HG03521 (cell line): ENCODE measurements around the gene PPARGC1A.

Source experiments
- ATAC-seq: cut with Tn5 transposase; IDR thresholded peaks from one replicate; pipeline ENCODE4 v1.9.1; 2021; ENCODE audit warnings: mild to moderate bottlenecking, moderate library complexity; ENCODE audit not compliant: unreplicated experiment

PPARGC1A gene

GRCh38 chr4:23881052-23881501 is 8.8 kb downstream of the PPARGC1A start:
- ATAC-seq: no peak

- ATAC-seq: no peak
Measured at GRCh38 chr4:23878912-23879732, 10.7 kb downstream of the PPARGC1A start.

DNA sequence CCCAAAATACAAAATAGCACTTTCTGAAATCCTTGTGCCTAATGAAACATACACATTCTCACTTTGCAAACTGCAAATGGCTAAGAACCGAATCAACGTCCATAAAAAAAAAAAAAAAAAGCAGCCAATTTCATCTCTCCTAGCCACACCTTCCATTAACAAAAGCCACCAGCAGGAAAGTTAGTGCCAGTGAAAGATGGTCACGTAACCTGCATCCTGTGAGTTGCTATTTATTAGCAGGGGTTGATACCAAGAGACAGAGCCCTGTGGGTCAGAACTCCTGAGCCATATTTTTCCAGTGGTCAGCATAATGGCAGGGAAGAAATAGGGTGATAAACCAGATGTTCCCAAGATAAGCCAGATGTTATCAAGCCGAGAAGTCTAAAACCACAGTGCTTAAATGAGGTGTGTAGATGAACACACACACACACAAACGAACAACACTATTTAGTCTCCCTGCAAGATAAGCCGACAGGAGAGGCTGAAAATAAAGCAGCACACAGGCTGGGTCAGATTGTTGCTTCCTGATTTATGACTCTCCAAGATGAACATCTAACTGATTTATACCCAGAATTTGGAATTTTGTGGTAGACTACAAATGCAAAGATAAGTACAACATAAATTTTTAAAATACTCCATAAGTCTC is 11.5 kb downstream of the PPARGC1A start:
- no peak for ATAC-seq

- ATAC-seq: no peak
Measured at GRCh38 chr4:23877758-23878229, 12.1 kb downstream of the PPARGC1A start.

GRCh38 chr4:23876418-23877089 is 13.3 kb downstream of the PPARGC1A start:
- ATAC-seq: no peak

- no peak for ATAC-seq
Measured at GRCh38 chr4:23875317-23875716, 14.5 kb downstream of the PPARGC1A start.

DNA sequence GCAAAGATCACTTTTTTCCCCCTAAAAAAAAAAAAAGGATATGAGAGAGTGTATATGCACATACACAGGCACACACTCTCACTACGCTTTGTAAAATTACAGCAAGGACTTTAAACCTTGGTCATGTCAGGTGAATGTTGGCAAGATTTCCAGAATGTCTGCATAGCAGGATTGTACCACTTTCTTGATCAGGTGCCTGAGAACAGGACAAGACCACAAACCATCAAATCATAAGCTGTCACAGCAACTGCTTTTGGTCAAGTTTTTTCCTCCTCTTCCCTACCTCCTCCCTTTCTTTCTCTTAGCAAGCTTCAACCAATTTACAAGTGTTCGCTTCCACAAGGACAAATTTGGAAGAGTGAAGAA is 15.3 kb downstream of the PPARGC1A start:
- no peak for ATAC-seq

- ATAC-seq: no peak
Measured at GRCh38 chr4:23873717-23874535, 15.9 kb downstream of the PPARGC1A start.

- ATAC-seq: no peak
Measured at GRCh38 chr4:23871426-23871825, 18.4 kb downstream of the PPARGC1A start.

DNA sequence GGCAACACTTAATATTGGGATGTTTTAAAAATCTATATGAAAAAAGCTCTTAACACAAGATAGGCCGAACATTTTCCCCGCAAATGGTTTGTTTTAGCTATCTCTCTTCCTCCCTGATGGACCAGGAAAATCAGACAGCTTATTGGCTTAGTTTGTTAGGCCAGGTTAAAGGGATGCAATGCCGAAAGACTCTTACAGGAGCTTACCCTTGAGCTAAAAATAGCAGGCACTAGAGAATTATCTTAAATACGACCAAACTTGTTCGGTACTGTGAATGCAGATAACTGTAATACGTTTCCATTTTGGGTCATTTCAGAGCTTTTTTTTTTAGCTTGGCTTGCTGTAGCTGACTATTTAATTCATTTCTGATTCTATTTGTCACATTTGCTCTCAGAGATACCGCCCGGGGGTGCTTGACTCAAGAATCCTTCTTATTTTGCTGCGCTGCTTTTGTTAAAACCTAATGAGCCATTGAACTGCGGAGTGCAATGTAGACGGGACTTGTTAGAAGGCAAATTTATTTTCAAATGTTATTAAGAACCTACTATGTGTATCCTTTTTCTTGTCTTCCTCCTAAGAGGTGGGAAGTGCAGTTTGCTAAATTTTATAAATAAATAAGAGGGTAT is 23.3 kb downstream of the PPARGC1A start:
- ATAC-seq: no peak

- no peak for ATAC-seq
Measured at GRCh38 chr4:23861897-23862296, 27.9 kb downstream of the PPARGC1A start.

DNA sequence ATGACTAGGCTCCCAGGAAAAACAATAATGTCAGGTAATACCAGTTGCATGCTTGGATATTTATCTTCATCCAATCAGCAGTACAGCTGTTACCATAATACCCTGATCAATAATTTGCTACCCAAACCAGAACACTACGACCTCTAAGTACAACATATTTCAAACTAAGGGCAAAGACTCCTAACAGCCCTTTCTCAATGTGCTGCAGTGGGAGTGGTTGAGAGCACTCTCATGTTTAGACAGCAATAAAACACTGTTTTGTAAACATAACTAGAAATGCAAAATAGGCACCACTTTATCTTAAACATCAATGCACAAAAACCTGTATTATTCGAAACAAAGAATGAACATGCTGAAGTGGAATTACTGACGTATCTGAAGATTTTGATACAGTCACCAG is 28.9 kb downstream of the PPARGC1A start:
- ATAC-seq: no peak

GRCh38 chr4:23857367-23857959 is 32.4 kb downstream of the PPARGC1A start:
- no peak for ATAC-seq

DNA sequence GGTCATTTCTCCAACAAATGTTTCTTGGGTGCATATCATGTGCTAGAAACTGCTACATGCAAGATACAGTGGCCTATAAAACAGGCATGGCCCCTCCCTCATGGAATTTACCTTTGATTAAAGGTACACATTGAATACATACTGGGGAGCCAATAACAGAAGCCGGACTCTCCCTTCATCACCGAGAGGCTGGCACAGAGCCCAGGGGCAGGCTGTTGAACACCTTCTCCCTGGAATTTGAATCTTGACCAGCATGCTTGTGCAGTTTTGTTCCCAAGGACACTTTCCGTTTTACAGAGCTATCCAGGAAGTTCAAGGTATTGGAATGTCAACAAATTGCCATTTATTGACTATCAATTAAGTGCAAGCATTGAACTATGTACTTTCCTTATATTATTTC is 33.2 kb downstream of the PPARGC1A start:
- no peak for ATAC-seq

GRCh38 chr4:23855912-23856605 is 33.8 kb downstream of the PPARGC1A start:
- no peak for ATAC-seq

- no peak for ATAC-seq
Measured at GRCh38 chr4:23853986-23854660, 35.7 kb downstream of the PPARGC1A start.

DNA sequence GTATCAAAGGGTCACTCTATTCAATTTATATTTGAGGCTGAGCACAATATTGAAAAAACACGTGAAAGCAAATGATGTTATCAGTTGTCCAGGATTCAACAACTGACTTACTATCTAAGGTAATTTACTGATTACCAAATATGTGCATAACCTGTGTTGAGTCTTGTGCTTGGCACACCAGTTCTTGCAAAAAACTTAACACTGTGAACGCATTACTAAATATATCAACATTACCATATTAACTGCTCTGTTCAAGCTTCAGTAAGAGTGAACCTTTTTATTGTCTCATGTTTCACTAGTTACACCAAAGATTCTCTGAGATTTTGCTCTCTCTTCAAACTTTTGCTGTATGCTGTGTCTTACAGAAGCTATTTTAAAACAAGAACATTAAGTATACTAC is 38.4 kb downstream of the PPARGC1A start:
- ATAC-seq: no peak

GRCh38 chr4:23847158-23847557 is 42.7 kb downstream of the PPARGC1A start:
- ATAC-seq: no peak

- no peak for ATAC-seq
Measured at GRCh38 chr4:23844961-23845360, 44.9 kb downstream of the PPARGC1A start.
